ENCODE results near the gene HIGD1B.

DNA sequence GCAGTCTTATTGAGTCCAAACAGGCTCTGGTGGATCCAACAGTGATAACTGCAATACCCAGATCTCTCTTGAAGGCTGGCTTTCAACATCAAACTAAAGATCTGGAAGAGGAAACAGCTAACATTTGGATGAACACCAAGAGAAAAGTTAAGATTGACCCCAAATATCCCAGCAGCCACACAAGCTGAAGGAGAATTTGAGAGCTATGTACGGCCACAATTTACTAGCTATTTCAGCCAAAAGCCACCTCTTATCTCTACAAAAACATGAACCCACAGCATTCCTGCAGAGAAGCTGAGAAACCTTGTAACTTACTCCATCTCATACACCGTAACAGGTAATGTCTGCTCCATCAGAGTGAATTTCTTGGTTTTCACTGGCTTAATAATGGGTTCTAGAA lies 37.3 kb downstream of the HIGD1B start:
- TF ChIP-seq, protein P1, sequence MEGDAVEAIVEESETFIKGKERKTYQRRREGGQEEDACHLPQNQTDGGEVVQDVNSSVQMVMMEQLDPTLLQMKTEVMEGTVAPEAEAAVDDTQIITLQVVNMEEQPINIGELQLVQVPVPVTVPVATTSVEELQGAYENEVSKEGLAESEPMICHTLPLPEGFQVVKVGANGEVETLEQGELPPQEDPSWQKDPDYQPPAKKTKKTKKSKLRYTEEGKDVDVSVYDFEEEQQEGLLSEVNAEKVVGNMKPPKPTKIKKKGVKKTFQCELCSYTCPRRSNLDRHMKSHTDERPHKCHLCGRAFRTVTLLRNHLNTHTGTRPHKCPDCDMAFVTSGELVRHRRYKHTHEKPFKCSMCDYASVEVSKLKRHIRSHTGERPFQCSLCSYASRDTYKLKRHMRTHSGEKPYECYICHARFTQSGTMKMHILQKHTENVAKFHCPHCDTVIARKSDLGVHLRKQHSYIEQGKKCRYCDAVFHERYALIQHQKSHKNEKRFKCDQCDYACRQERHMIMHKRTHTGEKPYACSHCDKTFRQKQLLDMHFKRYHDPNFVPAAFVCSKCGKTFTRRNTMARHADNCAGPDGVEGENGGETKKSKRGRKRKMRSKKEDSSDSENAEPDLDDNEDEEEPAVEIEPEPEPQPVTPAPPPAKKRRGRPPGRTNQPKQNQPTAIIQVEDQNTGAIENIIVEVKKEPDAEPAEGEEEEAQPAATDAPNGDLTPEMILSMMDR (conservative IDR thresholded peaks at IDR 0.05; ENCODE audit: low read length): no peak
- no peak for TF ChIP-seq EZH2phosphoT487 (IDR thresholded peaks at IDR 0.05; ENCODE audit: borderline replicate concordance)
